ENCODE measurements around the gene CDH4. TPM values are rescaled to one million over a fixed set of nuclear protein-coding genes. Genes with fewer than 3 reads are reported as not detected.

The CDH4 gene
- polyA plus RNA-seq, 1 donor from 2014 or later, result not detected

- H3K27me3 Mint-ChIP-seq, result no peaks in the 10 kb centered on the region
- H3K4me1 Mint-ChIP-seq, result no peaks in the 10 kb centered on the region
- H3K9me3 Mint-ChIP-seq, result peaks cover 0 to 2% (median 0%) of the 10 kb centered on the region in 3 donors
- no peaks in the 10 kb centered on the region for H3K36me3 Mint-ChIP-seq
- H3K27ac Mint-ChIP-seq, result no peak overlapping the region
- H3K4me3 Mint-ChIP-seq, result no peak overlapping the region
Measured at GRCh38 chr20:61502433-61502832, 250.4 kb downstream of the CDH4 start.

GRCh38 chr20:61503106-61503505 lies 251.0 kb downstream of the CDH4 start:
- Mint-ChIP-seq H3K27me3 (no peaks in the 10 kb centered on the region), H3K9me3 (peaks cover 0 to 2% (median 0%) of the 10 kb centered on the region in 3 donors), H3K4me1 (no peaks in the 10 kb centered on the region), H3K4me3 (no peak overlapping the region), H3K36me3 (no peaks in the 10 kb centered on the region), H3K27ac (no peak overlapping the region)

- Mint-ChIP-seq H3K27ac (no peak overlapping the region), H3K27me3 (no peaks in the 10 kb centered on the region), H3K9me3 (peaks cover 0 to 7% (median 0%) of the 10 kb centered on the region in 3 donors), H3K4me3 (no peak overlapping the region), H3K4me1 (no peaks in the 10 kb centered on the region), H3K36me3 (no peaks in the 10 kb centered on the region)
Measured at GRCh38 chr20:61505508-61505907, 253.4 kb downstream of the CDH4 start.

- H3K27ac Mint-ChIP-seq, result no peak overlapping the region
- no peak overlapping the region for H3K4me3 Mint-ChIP-seq
- H3K27me3 Mint-ChIP-seq, result no peaks in the 10 kb centered on the region
- peaks cover 0 to 7% (median 0%) of the 10 kb centered on the region in 3 donors for H3K9me3 Mint-ChIP-seq
- no peaks in the 10 kb centered on the region for H3K36me3 Mint-ChIP-seq
- H3K4me1 Mint-ChIP-seq, result no peaks in the 10 kb centered on the region
Measured at GRCh38 chr20:61507778-61508177, 255.7 kb downstream of the CDH4 start.

- H3K4me1 Mint-ChIP-seq, result no peaks in the 10 kb centered on the region
- no peak overlapping the region for H3K4me3 Mint-ChIP-seq
- H3K27ac Mint-ChIP-seq, result no peak overlapping the region
- no peaks in the 10 kb centered on the region for H3K27me3 Mint-ChIP-seq
- peaks cover 0 to 7% (median 0%) of the 10 kb centered on the region in 3 donors for H3K9me3 Mint-ChIP-seq
- no peaks in the 10 kb centered on the region for H3K36me3 Mint-ChIP-seq
Measured at GRCh38 chr20:61508301-61509096, 256.4 kb downstream of the CDH4 start.

- H3K4me1 Mint-ChIP-seq, result no peaks in the 10 kb centered on the region
- no peaks in the 10 kb centered on the region for H3K27me3 Mint-ChIP-seq
- H3K27ac Mint-ChIP-seq, result no peak overlapping the region
- H3K36me3 Mint-ChIP-seq, result no peaks in the 10 kb centered on the region
- peaks cover 0 to 7% (median 0%) of the 10 kb centered on the region in 3 donors for H3K9me3 Mint-ChIP-seq
- H3K4me3 Mint-ChIP-seq, result peak overlapping the region in 1 of 4 donors; percentile 29
Measured at GRCh38 chr20:61510778-61511330, 258.8 kb downstream of the CDH4 start.

GRCh38 chr20:61512475-61512874 lies 260.4 kb downstream of the CDH4 start:
- H3K4me3 Mint-ChIP-seq, result no peak overlapping the region
- H3K27me3 Mint-ChIP-seq, result no peaks in the 10 kb centered on the region
- no peak overlapping the region for H3K27ac Mint-ChIP-seq
- H3K9me3 Mint-ChIP-seq, result peaks cover 0 to 6% (median 0%) of the 10 kb centered on the region in 3 donors
- no peaks in the 10 kb centered on the region for H3K36me3 Mint-ChIP-seq
- H3K4me1 Mint-ChIP-seq, result no peaks in the 10 kb centered on the region

- H3K4me1 Mint-ChIP-seq, result peaks cover 0 to under 1% (median 0%) of the 10 kb centered on the region in 3 donors
- H3K36me3 Mint-ChIP-seq, result no peaks in the 10 kb centered on the region
- H3K4me3 Mint-ChIP-seq, result no peak overlapping the region
- no peaks in the 10 kb centered on the region for H3K27me3 Mint-ChIP-seq
- no peak overlapping the region for H3K27ac Mint-ChIP-seq
- H3K9me3 Mint-ChIP-seq, result peaks cover under 1 to 6% (median 2%) of the 10 kb centered on the region in 3 donors
Measured at GRCh38 chr20:61513124-61514017, 261.3 kb downstream of the CDH4 start.

GRCh38 chr20:61514018-61514365 lies 261.9 kb downstream of the CDH4 start:
- no peaks in the 10 kb centered on the region for H3K27me3 Mint-ChIP-seq
- H3K4me3 Mint-ChIP-seq, result no peak overlapping the region
- peaks cover 0 to 2% (median 0%) of the 10 kb centered on the region in 3 donors for H3K4me1 Mint-ChIP-seq
- peaks cover 5 to 8% (median 6%) of the 10 kb centered on the region in 3 donors for H3K9me3 Mint-ChIP-seq
- H3K27ac Mint-ChIP-seq, result no peak overlapping the region
- no peaks in the 10 kb centered on the region for H3K36me3 Mint-ChIP-seq

GRCh38 chr20:61514396-61514795 lies 262.3 kb downstream of the CDH4 start:
- peaks cover 5 to 8% (median 6%) of the 10 kb centered on the region in 3 donors for H3K9me3 Mint-ChIP-seq
- H3K27me3 Mint-ChIP-seq, result no peaks in the 10 kb centered on the region
- no peak overlapping the region for H3K27ac Mint-ChIP-seq
- H3K4me3 Mint-ChIP-seq, result no peak overlapping the region
- H3K4me1 Mint-ChIP-seq, result peaks cover 0 to 2% (median 0%) of the 10 kb centered on the region in 3 donors
- H3K36me3 Mint-ChIP-seq, result no peaks in the 10 kb centered on the region

GRCh38 chr20:61514805-61515505 lies 262.9 kb downstream of the CDH4 start:
- Mint-ChIP-seq H3K36me3 (no peaks in the 10 kb centered on the region), H3K4me3 (no peak overlapping the region), H3K4me1 (peaks cover 0 to 2% (median 0%) of the 10 kb centered on the region in 3 donors), H3K27ac (no peak overlapping the region), H3K27me3 (no peaks in the 10 kb centered on the region), H3K9me3 (peaks cover 1 to 8% (median 5%) of the 10 kb centered on the region in 3 donors)

GRCh38 chr20:61515922-61516321 lies 263.9 kb downstream of the CDH4 start:
- Mint-ChIP-seq H3K4me1 (peaks cover 0 to 2% (median 0%) of the 10 kb centered on the region in 3 donors), H3K9me3 (peaks cover 0 to 8% (median 5%) of the 10 kb centered on the region in 3 donors), H3K4me3 (no peak overlapping the region), H3K27me3 (no peaks in the 10 kb centered on the region), H3K36me3 (no peaks in the 10 kb centered on the region), H3K27ac (no peak overlapping the region)

- H3K9me3 Mint-ChIP-seq, result peaks cover 0 to 8% (median 5%) of the 10 kb centered on the region in 3 donors
- no peaks in the 10 kb centered on the region for H3K36me3 Mint-ChIP-seq
- no peak overlapping the region for H3K27ac Mint-ChIP-seq
- H3K4me1 Mint-ChIP-seq, result peaks cover 0 to 2% (median 0%) of the 10 kb centered on the region in 3 donors
- no peaks in the 10 kb centered on the region for H3K27me3 Mint-ChIP-seq
- no peak overlapping the region for H3K4me3 Mint-ChIP-seq
Measured at GRCh38 chr20:61516346-61517208, 264.5 kb downstream of the CDH4 start.

- Mint-ChIP-seq H3K4me3 (no peak overlapping the region), H3K36me3 (no peaks in the 10 kb centered on the region), H3K27ac (no peak overlapping the region), H3K9me3 (peaks cover 0 to 8% (median 5%) of the 10 kb centered on the region in 3 donors), H3K27me3 (no peaks in the 10 kb centered on the region), H3K4me1 (peaks cover 0 to 2% (median 0%) of the 10 kb centered on the region in 3 donors)
Measured at GRCh38 chr20:61517419-61517818, 265.4 kb downstream of the CDH4 start.
